ENCODE measurements around the gene ERBB4.

Gene ERBB4

GRCh38 chr2:211364911-211365310 is 1173.7 kb downstream of the ERBB4 start:
- peaks cover 51% of the 10 kb centered on the region for H3K4me1 ChIP-seq (ENCODE audit: low read length)
- H3K9me3 ChIP-seq (replicated peaks; ENCODE audit: insufficient read depth, low read length) = no peaks in the 10 kb centered on the region
- H3F3A ChIP-seq (ENCODE audit: insufficient read depth, low read length) = peaks cover 31% of the 10 kb centered on the region
- peak overlapping the region; percentile 56 for H2AFZ ChIP-seq (ENCODE audit: low read length)
- TF ChIP-seq CTCF (IDR thresholded peaks at IDR 0.05; ENCODE audit: low read length) = no peak
- peak; percentile 86 for DNase-seq
- H3K9me2 ChIP-seq (replicated peaks; ENCODE audit: insufficient read depth, low read length) = no peaks in the 10 kb centered on the region
- no peak overlapping the region for H3K9ac ChIP-seq (ENCODE audit: low read length)
- H3K4me3 ChIP-seq (ENCODE audit: low read length) = peak overlapping the region; percentile 24; the same call in 1 of the 2 replicates
- no peaks in the 10 kb centered on the region for H3K36me3 ChIP-seq (replicated peaks; ENCODE audit: insufficient read depth, low read length)
- H3K4me2 ChIP-seq (ENCODE audit: low read depth, low read length) = peak overlapping the region; percentile 71
- H3K79me2 ChIP-seq (ENCODE audit: low read length) = no peaks in the 10 kb centered on the region
- H4K20me1 ChIP-seq (ENCODE audit: insufficient read depth, low read length) = no peaks in the 10 kb centered on the region
- H3K27ac ChIP-seq (ENCODE audit: low read length) = peak overlapping the region; percentile 84
- H3K27me3 ChIP-seq (replicated peaks; ENCODE audit: insufficient read depth, low read length) = no peaks in the 10 kb centered on the region

DNA sequence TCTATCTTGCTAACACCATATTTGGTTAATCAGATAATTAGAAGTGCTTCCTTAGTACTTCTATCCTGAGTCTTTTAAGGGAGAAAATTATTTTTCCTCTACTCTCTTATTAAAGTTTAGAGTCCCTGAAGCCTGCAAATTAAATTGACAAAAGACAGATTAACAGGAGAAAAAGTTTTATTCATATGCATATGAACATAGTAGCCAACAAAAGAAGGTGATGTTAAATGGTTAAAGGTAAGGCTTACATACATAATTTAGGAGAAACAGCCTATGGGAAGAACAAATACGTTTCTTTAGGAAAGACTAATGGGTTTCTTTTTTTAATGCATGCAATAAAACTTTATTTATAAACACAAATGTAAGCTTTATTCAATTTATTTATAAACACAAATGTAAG is 1177.2 kb downstream of the ERBB4 start:
- Histone ChIP-seq H3K27me3 (replicated peaks; ENCODE audit: insufficient read depth, low read length) (no peaks in the 10 kb centered on the region), H3K4me2 (ENCODE audit: low read depth, low read length) (no peak overlapping the region), H3K27ac (ENCODE audit: low read length) (no peak overlapping the region), H3K9me2 (replicated peaks; ENCODE audit: insufficient read depth, low read length) (no peaks in the 10 kb centered on the region), H3K4me3 (ENCODE audit: low read length) (no peak overlapping the region), H3K4me1 (ENCODE audit: low read length) (peaks cover 30% of the 10 kb centered on the region), H4K20me1 (ENCODE audit: insufficient read depth, low read length) (no peaks in the 10 kb centered on the region), H3F3A (ENCODE audit: insufficient read depth, low read length) (peaks cover 19% of the 10 kb centered on the region), H3K9ac (ENCODE audit: low read length) (no peak overlapping the region), H3K9me3 (replicated peaks; ENCODE audit: insufficient read depth, low read length) (no peaks in the 10 kb centered on the region), H3K36me3 (replicated peaks; ENCODE audit: insufficient read depth, low read length) (no peaks in the 10 kb centered on the region), H3K79me2 (ENCODE audit: low read length) (no peaks in the 10 kb centered on the region), H2AFZ (ENCODE audit: low read length) (no peak overlapping the region)
- TF ChIP-seq EZH2phosphoT487 (IDR thresholded peaks at IDR 0.05; ENCODE audit: low read length) (no peak), CTCF (IDR thresholded peaks at IDR 0.05; ENCODE audit: low read length) (no peak), EZH2 (optimal IDR thresholded peaks at IDR 0.05; ENCODE audit: low read depth, low read length) (no peak)
- no peak for DNase-seq

- H3K27me3 ChIP-seq (replicated peaks; ENCODE audit: insufficient read depth, low read length) = no peaks in the 10 kb centered on the region
- H3K9me2 ChIP-seq (replicated peaks; ENCODE audit: insufficient read depth, low read length) = no peaks in the 10 kb centered on the region
- no peak for DNase-seq
- H2AFZ ChIP-seq (ENCODE audit: low read length) = no peak overlapping the region
- H3K4me1 ChIP-seq (ENCODE audit: low read length) = peaks cover 13% of the 10 kb centered on the region
- peaks cover 1% of the 10 kb centered on the region for H3F3A ChIP-seq (ENCODE audit: insufficient read depth, low read length)
- no peak overlapping the region for H3K9ac ChIP-seq (ENCODE audit: low read length)
- no peak overlapping the region for H3K4me3 ChIP-seq (ENCODE audit: low read length)
- H3K4me2 ChIP-seq (ENCODE audit: low read depth, low read length) = no peak overlapping the region
- no peak for TF ChIP-seq EZH2 (optimal IDR thresholded peaks at IDR 0.05; ENCODE audit: low read depth, low read length)
- TF ChIP-seq CTCF (IDR thresholded peaks at IDR 0.05; ENCODE audit: low read length) = no peak
- TF ChIP-seq EZH2phosphoT487 (IDR thresholded peaks at IDR 0.05; ENCODE audit: low read length) = no peak
- no peak overlapping the region for H3K27ac ChIP-seq (ENCODE audit: low read length)
- H3K79me2 ChIP-seq (ENCODE audit: low read length) = no peaks in the 10 kb centered on the region
- H4K20me1 ChIP-seq (ENCODE audit: insufficient read depth, low read length) = no peaks in the 10 kb centered on the region
- H3K36me3 ChIP-seq (replicated peaks; ENCODE audit: insufficient read depth, low read length) = no peaks in the 10 kb centered on the region
- no peaks in the 10 kb centered on the region for H3K9me3 ChIP-seq (replicated peaks; ENCODE audit: insufficient read depth, low read length)
Measured at GRCh38 chr2:211359347-211359746, 1179.3 kb downstream of the ERBB4 start.

Measured in MM.1S (cell line).